Right lobe of liver (tissue), 6 donors: ENCODE data around the gene PTK7. TPM values are rescaled to one million over a fixed set of nuclear protein-coding genes. Genes with fewer than 3 reads are reported as not detected.
A peak's percentile ranks its signal among the peaks of the same experiment; 100 is the strongest.

Experiments used
- ATAC-seq, 4 donors: fragments of 200-7000 bp; cut with Tn5 transposase; one replicate each; pipeline ENCODE4 v1.9.1; 2020; ENCODE audit warnings: mild to moderate bottlenecking in 4 of 4, moderate library complexity in 4 of 4
- DNase-seq, 3 donors: peaks; one replicate each; pipeline ENCODE4 v3.0.0-alpha.2; 2020
- H3K27ac ChIP-seq, 3 donors: fragments of 200-600 bp; one replicate each; pipeline ENCODE4 v1.8.0; 2022
- H3K27me3 ChIP-seq, 2 donors: fragments of 200-600 bp; one replicate each; pipeline ENCODE4 v1.8.0; 2022
- H3K36me3 ChIP-seq, 4 donors: fragments of 200-600 bp; sonication (generic) in 1 of 4; one replicate each; pipeline versions ENCODE4 v1.5.1 to v1.8.0; 2017 to 2022; ENCODE audit warnings: control low read depth in 1 of 4
- H3K4me1 ChIP-seq, 4 donors: fragments of 200-600 bp; sonication (generic) in 1 of 4; one replicate each; pipeline versions ENCODE4 v1.5.1 to v1.8.0; 2017 to 2022; ENCODE audit warnings: control low read depth in 1 of 4
- H3K4me3 ChIP-seq, 3 donors: fragments of 200-600 bp; one replicate each; pipeline ENCODE4 v1.8.0; 2022
- H3K9me3 ChIP-seq, 4 donors: fragments of 200-600 bp; sonication (generic) in 1 of 4; one replicate each; pipeline versions ENCODE4 v1.5.1 to v1.8.0; 2017 to 2022; ENCODE audit warnings: control low read depth in 1 of 4
- POLR2A ChIP-seq: fragments of 450-650 bp; IDR thresholded peaks from one replicate; pipeline ENCODE4 v1.6.1; 2017; ENCODE audit warnings: antibody characterized with exemption, mild to moderate bottlenecking
- WGBS: methylation state at CpG from one replicate; pipeline ENCODE4 v1.1.6; 2018; ENCODE audit warnings: low coverage, low lambda C conversion rate; ENCODE audit not compliant: insufficient coverage; ENCODE audit errors: missing lambda C conversion rate; 5-methylcytosine and 5-hydroxymethylcytosine counted together
- intact Hi-C, 2 donors: fragments of 100-400 bp; cut with DNase I; formaldehyde crosslinking; loops; one replicate each; pipeline versions ENCODE4 v1.11.2 to v1.14.1; 2022
- total RNA-seq, 6 experiments: library from RNA; depleted of rRNA in 2 of 6; stranded (reverse); fragments of >200 nt in 2 of 6; fragmentation: NEBNext Ultra II Directional in 3 of 6; extraction: Animal tissue kit (Norgen Biotek cat#: 25700) in 3 of 6; gene quantifications; one replicate each; pipeline versions ENCODE4 v1.1.0 to v1.2.4, GENCODE V29; 2016 to 2023
- TF ChIP-seq, protein P1 (sequence below), 4 donors: fragments of 200-600 bp in 3 of 4; fragments of 450-650 bp in 1 of 4; IDR thresholded peaks; one replicate each; pipeline versions ENCODE4 v1.5.1 to v1.8.0; 2016 to 2022; ENCODE audit warnings: antibody characterized with exemption in 4 of 4, mild to moderate bottlenecking in 2 of 4
- donor health status: DM: no; HTN: yes; CAD: no.
- donor health status: DM: no; HTN: no; CAD: no.
- donor health status: DM: no; HTN: no; CAD: no.
- donor health status: DM: no; HTN: yes; CAD: no.
- donor health status: DM: no; HTN: yes; CAD: no.

Gene PTK7
- total RNA-seq, 6 experiments from 2014 or later = 0.55 to 1.8 (median 0.99) TPM

DNA sequence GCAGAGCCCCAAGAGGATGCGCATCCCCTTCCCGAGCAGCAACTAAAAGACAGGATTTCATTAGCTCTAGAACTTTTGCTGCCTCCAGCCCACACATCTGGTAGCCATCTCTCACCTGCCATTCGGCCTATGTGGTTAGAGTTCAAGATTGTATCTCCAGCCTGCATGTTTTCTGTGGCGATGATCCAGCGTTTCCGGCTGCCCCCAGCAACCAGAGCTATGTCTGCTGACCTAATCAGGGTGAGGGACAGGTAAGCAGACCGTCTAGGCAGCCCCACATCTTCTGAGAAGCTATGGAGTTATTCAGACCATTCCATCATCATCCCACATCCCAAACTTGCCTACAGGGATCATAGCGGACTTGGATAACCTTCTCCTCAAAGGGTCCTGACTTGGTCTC is 20.1 kb upstream of the PTK7 start:
- intact Hi-C loops = no loop called here
- WGBS = 89% methylated on average over 3 of the region's 8 CpGs
- peaks cover 0 to 17% (median 6%) of the 10 kb centered on the region in 4 donors for H3K36me3 ChIP-seq
- ATAC-seq (no peak), DNase-seq (no peak)
- no peak for TF ChIP-seq POLR2A
- TF ChIP-seq, protein P1, sequence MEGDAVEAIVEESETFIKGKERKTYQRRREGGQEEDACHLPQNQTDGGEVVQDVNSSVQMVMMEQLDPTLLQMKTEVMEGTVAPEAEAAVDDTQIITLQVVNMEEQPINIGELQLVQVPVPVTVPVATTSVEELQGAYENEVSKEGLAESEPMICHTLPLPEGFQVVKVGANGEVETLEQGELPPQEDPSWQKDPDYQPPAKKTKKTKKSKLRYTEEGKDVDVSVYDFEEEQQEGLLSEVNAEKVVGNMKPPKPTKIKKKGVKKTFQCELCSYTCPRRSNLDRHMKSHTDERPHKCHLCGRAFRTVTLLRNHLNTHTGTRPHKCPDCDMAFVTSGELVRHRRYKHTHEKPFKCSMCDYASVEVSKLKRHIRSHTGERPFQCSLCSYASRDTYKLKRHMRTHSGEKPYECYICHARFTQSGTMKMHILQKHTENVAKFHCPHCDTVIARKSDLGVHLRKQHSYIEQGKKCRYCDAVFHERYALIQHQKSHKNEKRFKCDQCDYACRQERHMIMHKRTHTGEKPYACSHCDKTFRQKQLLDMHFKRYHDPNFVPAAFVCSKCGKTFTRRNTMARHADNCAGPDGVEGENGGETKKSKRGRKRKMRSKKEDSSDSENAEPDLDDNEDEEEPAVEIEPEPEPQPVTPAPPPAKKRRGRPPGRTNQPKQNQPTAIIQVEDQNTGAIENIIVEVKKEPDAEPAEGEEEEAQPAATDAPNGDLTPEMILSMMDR (IDR thresholded peaks at IDR 0.05) = no peak
- H3K27ac ChIP-seq = no peak overlapping the region
- H3K27me3 ChIP-seq = no peaks in the 10 kb centered on the region
- H3K4me1 ChIP-seq = peaks cover 0 to 16% (median 5%) of the 10 kb centered on the region in 4 donors
- no peaks in the 10 kb centered on the region for H3K9me3 ChIP-seq
- no peak overlapping the region for H3K4me3 ChIP-seq

GRCh38 chr6:43058531-43058930 is 17.6 kb upstream of the PTK7 start:
- peak overlapping the region in 2 of 3 donors; percentile 74 to 89 for H3K27ac ChIP-seq
- no peaks in the 10 kb centered on the region for H3K27me3 ChIP-seq
- H3K9me3 ChIP-seq = no peaks in the 10 kb centered on the region
- 45% methylated on average over 1 of the region's 1 CpG for WGBS
- peaks cover 0 to 26% (median 9%) of the 10 kb centered on the region in 4 donors for H3K4me1 ChIP-seq
- peak overlapping the region; percentile 77 to 98 (median 88) for H3K4me3 ChIP-seq
- DNase-seq = no peak
- TF ChIP-seq POLR2A = no peak
- TF ChIP-seq, protein P1 (IDR thresholded peaks at IDR 0.05) = no peak
- intact Hi-C loops = no loop called here
- no peak for ATAC-seq
- H3K36me3 ChIP-seq = peaks cover 0 to 27% (median 6%) of the 10 kb centered on the region in 4 donors

GRCh38 chr6:43059168-43060033 is 16.7 kb upstream of the PTK7 start, which contains the start of the genes KLC4 and MRPL2:
KLC4 (plus strand) TSS chr6:43059631; CDS start chr6:43061336, 1,705 bp downstream.
MRPL2 (minus strand) TSS chr6:43059434; CDS start chr6:43059381, 53 bp downstream.
- 0% methylated on average over 36 of the region's 64 CpGs for WGBS
- H3K27me3 ChIP-seq = no peaks in the 10 kb centered on the region
- intact Hi-C loops = no loop called here

GRCh38 chr6:43060034-43060754 is 15.9 kb upstream of the PTK7 start:
- H3K27me3 ChIP-seq = no peaks in the 10 kb centered on the region
- TF ChIP-seq POLR2A = peak; percentile 59
- TF ChIP-seq, protein P1 (IDR thresholded peaks at IDR 0.05) = no peak
- H3K27ac ChIP-seq = peak overlapping the region; percentile 89 to 96 (median 89)
- peaks cover 0 to 33% (median 9%) of the 10 kb centered on the region in 4 donors for H3K36me3 ChIP-seq
- DNase-seq (peak; percentile 83 to 96 (median 92)), ATAC-seq (peak; percentile 70 to 78 (median 76))
- 13% methylated on average over 6 of the region's 15 CpGs for WGBS
- peak overlapping the region; percentile 77 to 98 (median 88) for H3K4me3 ChIP-seq
- intact Hi-C loops = no loop called here
- H3K4me1 ChIP-seq = peaks cover 0 to 26% (median 9%) of the 10 kb centered on the region in 4 donors
- no peaks in the 10 kb centered on the region for H3K9me3 ChIP-seq

More at GRCh38 chr6:43059168-43060033, 16.7 kb upstream of the PTK7 start, which contains the start of the genes KLC4 and MRPL2:
- Histone ChIP-seq H3K4me3 (peak within 1 kb of the TSS; percentile 77 to 98 (median 88)), H3K27ac (peak within 1 kb of the TSS; percentile 89 to 96 (median 89)), H3K9me3 (no peaks in the 10 kb centered on the region), H3K36me3 (peaks cover 0 to 27% (median 9%) of the 10 kb centered on the region in 4 donors), H3K4me1 (peaks cover 0 to 26% (median 9%) of the 10 kb centered on the region in 4 donors)
- ATAC-seq (peak; percentile 86 to 90 (median 87)), DNase-seq (peak; percentile 97 to 99 (median 99))
- TF ChIP-seq, protein P1 (IDR thresholded peaks at IDR 0.05) = no peak
- peak; percentile 73 for TF ChIP-seq POLR2A
